ENCODE measurements around the gene NPR1.

The NPR1 gene

DNA sequence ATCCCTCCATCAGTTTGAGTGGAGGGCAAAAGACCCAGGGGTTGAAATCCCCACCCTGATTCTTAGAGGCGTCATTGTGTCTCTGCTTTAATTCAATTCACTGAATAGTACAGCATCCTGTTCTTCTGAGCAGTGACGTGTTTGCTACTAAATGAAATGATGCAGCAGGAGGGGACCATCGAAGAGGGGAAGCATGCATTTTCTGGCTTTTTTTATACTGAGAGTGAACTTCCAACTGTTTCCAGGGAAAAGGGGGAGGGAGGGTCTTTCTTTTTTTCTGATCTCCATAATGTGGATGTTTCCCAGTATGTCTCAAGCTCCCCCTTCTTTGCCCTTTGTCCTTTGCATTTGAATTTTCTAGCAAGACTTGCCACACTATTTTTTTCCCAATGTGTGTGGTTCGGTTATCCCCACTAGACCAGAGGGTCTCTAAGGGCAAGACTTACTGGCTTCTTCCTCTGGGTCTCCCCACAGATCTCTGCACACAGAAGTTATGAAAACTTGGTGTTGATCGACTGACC lies 52.0 kb downstream of the NPR1 start:
- DNase-seq = no peak

DNA sequence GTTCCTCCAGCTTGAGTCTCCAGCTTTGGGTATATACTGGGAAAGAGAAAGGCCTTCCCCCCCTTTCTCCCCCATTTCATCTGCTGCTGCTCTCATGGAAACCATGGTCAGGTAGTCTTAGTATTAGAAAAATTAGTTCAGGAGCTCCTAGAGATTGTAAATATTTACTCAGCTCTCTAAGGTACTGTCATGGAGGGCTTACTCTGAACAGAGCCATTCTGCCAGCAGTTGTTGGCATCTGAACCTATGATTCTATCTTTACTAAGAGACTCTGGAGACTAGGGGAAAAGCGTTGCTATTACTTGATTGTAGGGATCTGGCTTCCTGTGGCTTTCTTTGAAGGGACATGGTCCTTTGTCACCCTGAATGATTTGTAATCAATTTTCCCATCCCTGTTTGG lies 55.5 kb downstream of the NPR1 start:
- DNase-seq = no peak

DNA sequence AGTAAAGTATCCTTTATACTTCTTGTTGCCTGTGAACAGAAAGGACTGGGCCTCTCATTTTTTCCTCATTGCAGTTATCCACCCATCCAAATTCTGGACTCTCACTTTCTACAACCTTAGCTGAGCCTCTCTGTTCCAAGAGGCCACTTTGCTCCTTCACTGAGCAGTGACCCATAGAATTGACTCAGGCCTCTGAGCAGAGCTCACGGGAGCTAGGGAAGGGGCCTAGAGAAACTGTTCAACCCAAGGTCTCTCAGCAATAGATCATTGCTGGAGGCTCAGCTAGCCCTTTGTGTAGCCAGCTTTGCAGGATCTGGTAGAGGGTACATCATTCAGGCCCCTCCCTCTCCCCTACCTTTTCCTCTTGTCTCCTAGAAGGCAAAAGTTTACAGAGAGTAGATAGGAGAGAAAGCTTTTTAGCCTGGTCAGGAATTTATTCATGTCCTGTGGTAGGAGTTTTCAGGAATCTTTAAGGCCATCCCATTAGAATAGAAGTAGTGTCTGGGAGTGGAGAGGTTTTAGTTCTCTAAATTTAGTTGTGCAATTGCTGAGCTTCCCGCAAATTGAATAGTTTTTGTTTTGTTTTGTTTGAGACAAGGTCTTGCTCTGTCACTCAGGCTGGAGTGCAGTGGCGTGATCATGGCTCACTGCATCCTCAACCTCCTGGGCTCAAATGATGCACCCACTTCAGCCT lies 56.1 kb downstream of the NPR1 start:
- no peak for DNase-seq

DNA sequence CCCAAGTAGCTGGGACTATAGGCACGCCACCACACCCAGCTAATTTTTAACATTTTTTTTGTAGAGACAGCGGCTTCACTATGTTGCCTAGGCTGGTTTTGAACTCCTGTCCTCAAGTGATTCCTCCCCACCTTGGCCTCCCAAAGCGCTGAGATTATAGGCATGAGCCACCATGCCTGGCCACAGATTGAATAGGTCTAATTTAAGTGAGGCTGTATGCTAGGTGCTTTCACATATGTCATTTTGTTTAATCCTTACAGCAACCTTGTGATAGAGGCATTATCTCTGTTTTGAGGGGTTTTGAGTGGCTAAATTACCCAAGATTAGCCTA lies 56.6 kb downstream of the NPR1 start:
- DNase-seq = peak; percentile 55

DNA sequence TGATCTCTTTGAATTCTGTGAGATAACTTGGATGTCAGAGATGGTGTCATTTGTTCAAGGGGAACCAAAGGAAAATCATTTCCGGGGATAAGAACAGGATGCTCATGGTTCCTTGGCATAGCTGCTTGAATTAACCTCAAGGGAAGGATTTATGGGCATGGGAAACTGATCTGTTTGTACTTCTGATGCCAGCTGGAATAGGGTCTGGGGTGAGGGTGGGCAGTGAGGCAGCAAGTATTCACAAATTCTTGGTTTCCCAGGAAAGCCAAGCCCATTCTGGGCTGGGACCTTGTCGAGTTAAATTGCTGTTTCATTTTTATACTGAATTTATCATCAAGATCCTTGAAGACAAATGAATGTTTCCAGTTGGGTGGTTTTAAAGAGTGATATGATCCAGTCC lies 63.5 kb downstream of the NPR1 start:
- no peak for DNase-seq

DNA sequence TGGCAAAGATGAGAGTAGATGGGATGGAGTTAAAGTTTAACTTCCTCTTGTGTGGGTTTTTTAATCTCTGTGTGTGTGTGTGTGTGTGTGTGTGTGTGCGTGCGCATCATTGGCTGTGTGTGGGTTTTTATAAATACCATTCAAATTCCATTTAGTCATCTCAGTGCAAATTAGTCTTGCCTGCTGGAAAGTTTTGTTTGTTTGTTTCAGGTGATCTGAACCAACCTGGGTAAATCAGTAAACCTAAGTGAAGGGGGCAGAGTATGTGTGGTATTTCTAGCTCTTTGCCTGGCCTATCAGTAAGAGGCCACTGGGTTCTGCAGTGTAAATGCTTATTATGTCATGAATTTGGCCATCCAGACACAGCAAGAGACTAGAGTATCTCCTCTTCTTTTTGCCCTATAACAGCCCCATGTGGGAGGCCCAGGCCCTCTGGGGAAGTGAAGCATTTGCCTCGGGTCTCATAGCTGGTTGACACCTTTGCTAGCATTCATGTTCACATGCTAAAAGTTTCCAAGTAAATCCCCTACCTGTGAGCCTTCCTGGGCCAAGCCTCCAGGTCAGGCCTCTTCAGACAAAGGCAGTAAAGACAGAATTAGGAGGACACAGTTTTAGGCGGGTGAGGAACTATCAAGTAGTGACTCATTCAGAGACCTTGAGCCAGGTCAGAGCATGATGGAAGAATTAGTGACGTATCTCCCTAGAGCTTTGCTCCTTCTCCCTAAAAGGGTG lies 64.1 kb downstream of the NPR1 start:
- DNase-seq = no peak
